GM19351 (cell line): ENCODE measurements around the gene SIRT4.

Experiments used
- ATAC-seq: cut with Tn5 transposase; IDR thresholded peaks from one replicate; pipeline ENCODE4 v1.9.1; 2021; ENCODE audit warnings: mild to moderate bottlenecking, moderate library complexity; ENCODE audit not compliant: unreplicated experiment

The SIRT4 gene

DNA sequence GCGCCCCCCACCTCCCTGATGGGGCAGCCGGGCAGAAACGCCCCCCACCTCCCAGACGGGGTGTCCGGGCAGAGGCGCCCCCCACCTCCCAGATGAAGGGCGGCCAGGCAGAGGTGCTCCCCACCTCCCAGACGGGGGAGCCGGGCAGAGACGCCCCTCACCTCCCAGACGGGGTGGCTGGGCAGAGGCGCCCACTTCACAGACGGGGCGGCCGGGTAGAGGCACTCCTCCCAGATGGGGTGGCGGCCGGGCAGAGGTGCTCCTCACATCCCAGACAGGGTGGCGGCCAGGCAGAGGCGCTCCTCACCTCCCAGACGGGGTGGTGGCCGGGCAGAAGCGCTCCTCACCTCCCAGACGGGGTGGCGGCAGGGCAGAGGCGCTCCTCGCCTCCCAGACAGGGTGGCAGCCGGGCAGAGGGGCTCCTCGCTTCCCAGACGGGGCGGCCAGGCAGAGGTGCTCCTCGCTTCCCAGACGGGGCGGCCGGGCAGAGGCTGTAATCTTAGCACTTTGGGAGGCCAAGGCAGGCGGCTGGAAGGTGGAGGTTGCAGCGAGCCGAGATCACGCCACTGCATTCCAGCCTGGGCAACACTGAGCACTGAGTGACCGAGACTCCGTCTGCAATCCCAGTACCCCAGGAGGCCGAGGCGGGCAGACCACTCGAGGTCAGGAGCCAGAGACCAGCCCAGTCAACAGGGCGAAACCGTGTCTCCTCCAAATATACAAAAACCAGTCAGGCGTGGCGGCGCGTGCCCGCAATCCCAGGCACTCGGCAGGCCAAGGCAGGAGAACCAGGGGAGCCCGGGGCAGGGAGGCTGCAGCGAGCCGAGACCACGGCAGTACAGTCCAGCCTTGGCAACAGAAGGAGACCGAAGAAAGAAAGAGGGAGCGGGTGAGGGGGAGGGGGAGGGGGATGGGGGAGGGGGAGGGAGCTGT lies 23.7 kb upstream of the SIRT4 start:
- no peak for ATAC-seq

GRCh38 chr12:120283318-120283717 lies 18.8 kb upstream of the SIRT4 start:
- ATAC-seq, result no peak

DNA sequence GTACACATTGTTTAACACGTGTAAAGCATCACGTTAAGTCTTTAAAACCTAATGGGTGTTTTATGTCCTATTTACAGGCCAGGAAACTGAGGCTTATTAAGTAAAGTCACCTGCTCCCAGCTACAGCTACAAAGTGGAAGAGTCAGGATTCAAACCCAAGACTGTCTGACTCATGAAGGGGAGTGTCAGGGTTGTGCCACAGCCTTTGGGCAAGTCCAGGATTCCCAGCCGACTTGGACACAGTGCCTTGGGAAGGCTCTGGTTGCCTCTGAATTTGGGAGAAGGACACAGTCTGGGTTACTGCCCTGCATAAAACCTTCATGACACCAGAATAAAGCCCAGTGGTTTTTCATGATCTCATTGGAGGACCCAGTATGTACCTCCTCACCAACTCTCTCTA lies 17.7 kb upstream of the SIRT4 start:
- ATAC-seq, result no peak

GRCh38 chr12:120286768-120287490 lies 15.2 kb upstream of the SIRT4 start:
- no peak for ATAC-seq

DNA sequence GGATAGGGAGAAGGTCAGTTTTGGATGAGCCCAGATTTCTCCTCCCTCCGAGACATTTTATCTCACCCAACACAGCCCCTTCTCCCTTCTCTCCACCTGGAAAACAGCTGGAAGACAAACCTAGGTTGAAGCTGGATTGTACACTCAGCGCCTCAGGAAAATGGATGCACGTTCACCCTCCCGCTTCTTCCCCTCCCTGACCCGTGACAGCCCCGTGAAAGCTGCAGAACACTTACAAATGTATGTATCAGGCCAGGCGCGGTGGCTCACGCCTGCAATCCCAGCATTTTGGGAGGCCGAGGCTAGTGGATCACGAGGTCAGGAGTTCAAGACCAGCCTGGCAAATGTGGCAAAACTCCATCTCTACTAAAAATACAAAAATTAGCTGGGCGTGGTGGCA lies 14.6 kb upstream of the SIRT4 start:
- no peak for ATAC-seq

DNA sequence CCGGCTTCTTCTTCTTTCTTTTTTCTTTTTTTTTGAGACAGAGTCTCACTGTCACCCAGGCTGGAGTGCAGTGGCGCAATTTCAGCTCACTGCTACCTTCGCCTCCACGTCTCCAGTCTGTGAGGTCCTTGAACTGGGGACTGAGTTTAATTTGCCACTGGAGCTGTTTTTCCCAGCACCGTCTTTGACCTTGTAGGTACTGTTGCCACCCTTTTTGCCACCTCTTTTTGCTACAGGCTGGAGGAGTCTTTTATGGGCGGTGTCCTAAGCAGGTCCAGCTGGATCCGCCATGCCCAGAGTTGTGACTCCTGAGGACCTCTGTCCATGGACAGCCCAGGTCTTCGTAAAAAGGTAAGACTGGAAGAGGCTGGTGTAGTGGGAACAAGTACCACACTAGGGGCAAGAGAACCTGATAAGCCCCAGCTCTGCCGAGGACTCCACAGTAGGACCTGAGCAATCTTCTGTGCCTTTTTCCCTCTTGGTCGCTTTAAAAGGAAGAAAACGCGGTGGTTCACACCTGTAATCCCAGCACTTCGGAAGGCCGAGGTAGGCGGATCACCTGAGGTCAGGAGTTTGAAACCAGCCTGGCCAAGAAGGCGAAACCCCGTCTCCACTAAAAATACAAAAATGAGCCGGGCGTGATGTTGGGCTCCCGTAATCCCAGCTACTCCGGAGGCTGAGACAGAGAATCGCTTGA lies 11.4 kb upstream of the SIRT4 start:
- ATAC-seq, result no peak

GRCh38 chr12:120292411-120292660 lies 9.8 kb upstream of the SIRT4 start:
- peak; percentile 3 for ATAC-seq

DNA sequence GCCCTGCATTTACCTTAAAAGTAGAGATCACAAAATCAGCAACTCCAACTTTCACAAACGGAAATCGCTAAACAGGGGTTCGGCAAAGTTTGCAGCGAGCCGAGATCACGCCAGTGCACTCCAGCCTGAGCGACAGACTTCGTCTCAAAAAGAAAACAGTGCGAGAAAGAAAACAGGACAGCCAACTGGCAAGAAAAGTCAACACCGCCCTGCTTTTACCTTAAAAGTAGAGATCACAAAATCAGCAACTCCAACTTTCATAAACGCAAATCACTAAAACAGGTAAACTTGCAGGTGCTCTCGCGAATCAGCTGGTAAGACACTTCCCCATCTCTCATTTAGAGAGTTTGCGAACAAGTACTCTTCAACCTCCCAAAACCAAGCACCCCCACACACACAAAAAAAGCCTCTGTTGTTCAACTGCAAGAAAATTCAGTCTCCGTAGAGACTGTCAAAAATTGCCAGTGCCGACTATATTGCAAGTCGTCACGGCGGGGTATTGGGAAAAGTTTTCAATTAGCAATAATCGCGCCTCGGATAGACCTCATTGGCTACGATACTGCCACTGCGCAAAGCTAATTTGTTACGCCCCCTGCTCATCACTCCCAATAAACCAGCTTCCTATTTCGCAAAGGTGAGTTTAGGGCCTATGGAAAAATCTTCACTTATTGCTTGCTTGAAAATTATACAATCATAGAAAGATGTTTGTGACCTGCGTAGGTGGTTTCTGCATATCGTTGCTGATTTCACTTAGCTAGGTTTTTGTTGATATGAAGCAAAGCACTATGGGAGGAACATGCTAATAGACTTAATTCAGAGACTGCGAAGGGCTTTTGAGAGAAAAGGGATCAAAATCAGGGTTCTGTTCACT lies 9.2 kb upstream of the SIRT4 start, which contains the start of gene RNU4-1:
TSS of gene RNU4-1 (minus strand) at position 577 of the 871 bp plus-strand sequence.
- peak; percentile 52 for ATAC-seq

DNA sequence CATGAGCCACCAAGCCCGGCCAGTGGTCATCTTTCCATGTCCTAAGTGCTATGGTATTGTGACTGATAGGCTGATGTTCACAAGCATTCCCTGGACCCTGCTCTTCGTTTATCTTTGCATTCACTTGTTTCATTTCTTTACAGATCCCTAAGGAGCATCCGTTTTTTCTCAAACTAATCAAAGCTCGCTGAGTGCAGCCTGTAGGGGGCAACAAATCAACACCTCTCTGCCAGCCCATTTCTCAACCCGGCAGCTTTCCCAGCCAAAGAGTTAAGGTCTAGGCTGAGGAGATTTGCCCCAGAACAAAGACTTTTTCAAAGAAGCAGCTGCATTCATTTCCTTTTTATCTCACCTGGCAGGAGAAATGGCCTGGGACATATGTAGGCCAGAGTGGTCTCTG lies 12.1 kb downstream of the SIRT4 start:
- no peak for ATAC-seq

DNA sequence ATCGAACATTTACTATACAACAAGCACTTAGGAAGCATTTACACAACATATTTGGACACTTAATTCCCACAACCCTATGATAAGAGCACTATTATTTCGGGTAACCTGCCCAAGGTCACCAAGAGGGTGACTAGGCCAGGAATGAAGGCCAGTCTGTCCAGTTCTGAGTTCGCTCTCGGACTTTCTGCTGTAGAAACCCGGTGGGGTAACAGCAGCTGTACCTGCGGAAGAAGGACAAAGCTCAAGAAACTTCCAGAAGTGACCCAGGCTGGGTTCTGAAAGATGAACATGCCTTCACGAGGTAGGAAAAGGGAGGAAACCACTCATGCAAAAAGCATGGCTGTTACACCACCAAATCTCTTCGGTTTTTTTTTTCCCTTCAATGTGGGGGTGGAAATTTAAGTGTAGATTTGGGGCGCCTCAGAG lies 14.7 kb downstream of the SIRT4 start:
- ATAC-seq, result no peak

GRCh38 chr12:120317224-120318105 lies 15.3 kb downstream of the SIRT4 start:
- peak; percentile 99 for ATAC-seq

- no peak for ATAC-seq
Observed at GRCh38 chr12:120321382-120322202, 19.5 kb downstream of the SIRT4 start.

DNA sequence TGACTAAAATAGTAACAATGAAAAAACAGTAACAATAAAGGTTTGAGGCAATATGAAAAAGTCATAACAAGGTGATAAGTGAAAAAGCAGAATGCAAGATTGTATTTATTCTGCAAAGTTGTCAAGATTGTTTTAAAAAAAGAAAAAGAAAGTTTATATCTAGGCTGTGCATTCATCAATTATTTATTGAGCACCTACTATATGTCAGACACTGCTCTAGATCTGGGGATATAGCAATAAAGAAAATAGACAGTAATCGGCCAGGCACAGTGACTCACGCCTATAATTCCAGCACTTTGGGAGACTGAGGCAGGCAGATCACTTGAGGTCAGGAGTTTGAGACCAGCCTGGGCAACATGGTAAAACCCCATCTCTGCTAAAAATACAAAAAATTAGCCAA lies 21.7 kb downstream of the SIRT4 start:
- no peak for ATAC-seq

DNA sequence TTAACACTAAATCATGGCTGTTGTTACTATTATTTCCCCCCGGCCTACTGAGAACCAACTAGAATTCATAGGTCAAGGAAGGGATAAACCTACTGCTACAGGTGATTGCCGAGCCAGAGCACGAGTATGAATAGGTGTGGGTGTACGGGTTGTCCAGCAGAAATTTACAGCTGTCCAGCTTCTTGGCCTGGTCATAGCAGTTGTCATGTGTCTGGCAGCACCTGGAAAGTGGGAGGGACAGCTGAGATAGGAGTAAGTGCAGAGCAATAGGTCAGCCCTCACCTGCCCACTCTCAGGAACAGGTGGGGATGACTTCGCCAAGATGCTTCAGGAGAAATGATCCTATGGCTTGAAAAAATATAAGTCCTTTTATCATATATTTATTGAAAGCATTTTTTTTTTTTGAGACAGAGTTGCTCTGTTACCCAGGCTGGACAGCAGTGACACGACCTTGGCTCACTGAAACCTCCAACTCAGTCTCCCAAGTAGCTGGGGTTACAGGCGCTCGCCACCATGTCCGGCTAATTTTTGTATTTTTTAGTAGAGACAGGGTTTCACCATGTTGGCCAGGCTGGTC lies 22.8 kb downstream of the SIRT4 start:
- no peak for ATAC-seq

GRCh38 chr12:120327593-120327992 lies 25.5 kb downstream of the SIRT4 start, which contains the start of gene PLA2G1B:
TSS of gene PLA2G1B (minus strand) at chr12:120327779. CDS start at chr12:120327753, 26 bp downstream.
- ATAC-seq, result no peak

GRCh38 chr12:120328228-120328627 lies 26.1 kb downstream of the SIRT4 start:
- no peak for ATAC-seq

DNA sequence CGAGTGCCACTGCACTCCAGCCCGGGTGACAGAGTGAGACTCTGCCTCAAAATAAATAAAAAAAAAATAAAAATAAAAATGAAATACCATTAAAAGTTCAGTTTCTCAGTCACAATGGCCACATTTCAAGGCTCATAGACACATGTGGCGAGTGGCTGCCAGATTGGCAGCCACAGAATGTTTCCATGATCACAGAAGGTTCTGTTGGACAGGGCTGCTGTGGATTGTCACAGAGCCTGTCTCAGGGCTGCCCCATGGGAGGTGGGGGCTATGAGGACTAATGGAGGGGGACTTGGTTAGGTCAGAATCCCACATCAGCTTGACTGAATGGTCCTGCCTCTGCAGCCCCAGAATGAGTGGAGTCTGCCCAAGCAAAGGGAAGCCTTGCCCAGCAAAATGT lies 29.3 kb downstream of the SIRT4 start:
- ATAC-seq, result no peak

- ATAC-seq, result no peak
Observed at GRCh38 chr12:120332041-120332440, 29.9 kb downstream of the SIRT4 start.
